ENCODE measurements around the gene PKDCC. TPM values are rescaled to one million over a fixed set of nuclear protein-coding genes. Genes with fewer than 3 reads are reported as not detected.

PKDCC gene
- total and polyA plus RNA-seq, 2 of the 13 experiments (the other 11 are each of a cell fraction or from before 2014, with no cell fraction given), result 52.6 to 58.8 TPM

- no peak for TF ChIP-seq ZNF549 (CRISPR knock-in tag; IDR thresholded peaks at IDR 0.05)
- TF ChIP-seq NFE2L1 (CRISPR knock-in tag; IDR thresholded peaks at IDR 0.05; ENCODE audit: borderline replicate concordance), result no peak
- TF ChIP-seq ZFP36L1 (CRISPR knock-in tag; IDR thresholded peaks at IDR 0.05), result no peak
- TF ChIP-seq, protein P1, sequence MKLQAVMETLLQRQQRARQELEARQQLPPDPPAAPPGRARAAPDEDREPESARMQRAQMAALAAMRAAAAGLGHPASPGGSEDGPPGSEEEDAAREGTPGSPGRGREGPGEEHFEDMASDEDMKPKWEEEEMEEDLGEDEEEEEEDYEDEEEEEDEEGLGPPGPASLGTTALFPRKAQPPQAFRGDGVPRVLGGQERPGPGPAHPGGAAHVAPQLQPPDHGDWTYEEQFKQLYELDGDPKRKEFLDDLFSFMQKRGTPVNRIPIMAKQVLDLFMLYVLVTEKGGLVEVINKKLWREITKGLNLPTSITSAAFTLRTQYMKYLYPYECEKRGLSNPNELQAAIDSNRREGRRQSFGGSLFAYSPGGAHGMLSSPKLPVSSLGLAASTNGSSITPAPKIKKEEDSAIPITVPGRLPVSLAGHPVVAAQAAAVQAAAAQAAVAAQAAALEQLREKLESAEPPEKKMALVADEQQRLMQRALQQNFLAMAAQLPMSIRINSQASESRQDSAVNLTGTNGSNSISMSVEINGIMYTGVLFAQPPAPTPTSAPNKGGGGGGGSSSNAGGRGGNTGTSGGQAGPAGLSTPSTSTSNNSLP (IDR thresholded peaks at IDR 0.05; ENCODE audit: low read depth, low read length), result no peak
- TF ChIP-seq, protein P2, sequence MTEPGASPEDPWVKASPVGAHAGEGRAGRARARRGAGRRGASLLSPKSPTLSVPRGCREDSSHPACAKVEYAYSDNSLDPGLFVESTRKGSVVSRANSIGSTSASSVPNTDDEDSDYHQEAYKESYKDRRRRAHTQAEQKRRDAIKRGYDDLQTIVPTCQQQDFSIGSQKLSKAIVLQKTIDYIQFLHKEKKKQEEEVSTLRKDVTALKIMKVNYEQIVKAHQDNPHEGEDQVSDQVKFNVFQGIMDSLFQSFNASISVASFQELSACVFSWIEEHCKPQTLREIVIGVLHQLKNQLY (CRISPR knock-in tag; IDR thresholded peaks at IDR 0.05), result no peak
- TF ChIP-seq ATF7 (IDR thresholded peaks at IDR 0.05), result no peak
- TF ChIP-seq ATF7 (CRISPR knock-in tag; IDR thresholded peaks at IDR 0.05), result no peak
- no peak for TF ChIP-seq ZIK1 (CRISPR knock-in tag; IDR thresholded peaks at IDR 0.05; ENCODE audit: borderline replicate concordance, low read depth)
- TF ChIP-seq CEBPB (IDR thresholded peaks at IDR 0.05; ENCODE audit: borderline replicate concordance, low read depth, low read length), result no peak
- no peak for TF ChIP-seq ZFY (CRISPR knock-in tag; IDR thresholded peaks at IDR 0.05)
- TF ChIP-seq ZNF326 (CRISPR knock-in tag; IDR thresholded peaks at IDR 0.05; ENCODE audit: borderline replicate concordance), result no peak
- peak; percentile 86 for TF ChIP-seq GABPB1 (CRISPR knock-in tag; IDR thresholded peaks at IDR 0.05)
- no peak for TF ChIP-seq MATR3 (CRISPR knock-in tag; IDR thresholded peaks at IDR 0.05)
- TF ChIP-seq SRF (IDR thresholded peaks at IDR 0.05; ENCODE audit: low read depth, low read length), result no peak
- TF ChIP-seq ZNF720 (CRISPR knock-in tag; IDR thresholded peaks at IDR 0.05), result no peak
- TF ChIP-seq MAF1 (CRISPR knock-in tag; IDR thresholded peaks at IDR 0.05; ENCODE audit: borderline replicate concordance), result no peak
- no peak for TF ChIP-seq KMT2B (CRISPR knock-in tag; IDR thresholded peaks at IDR 0.05)
- no peak for TF ChIP-seq ZNF674 (CRISPR knock-in tag; IDR thresholded peaks at IDR 0.05; ENCODE audit: low read depth)
- no peak for TF ChIP-seq ATAD3A (CRISPR knock-in tag; IDR thresholded peaks at IDR 0.05)
- TF ChIP-seq ZSCAN31 (CRISPR knock-in tag; IDR thresholded peaks at IDR 0.05; ENCODE audit: low read depth), result no peak
- TF ChIP-seq ZNF431 (CRISPR knock-in tag; IDR thresholded peaks at IDR 0.05; ENCODE audit: borderline replicate concordance, low read depth), result no peak
- TF ChIP-seq, protein P3, sequence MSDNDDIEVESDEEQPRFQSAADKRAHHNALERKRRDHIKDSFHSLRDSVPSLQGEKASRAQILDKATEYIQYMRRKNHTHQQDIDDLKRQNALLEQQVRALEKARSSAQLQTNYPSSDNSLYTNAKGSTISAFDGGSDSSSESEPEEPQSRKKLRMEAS (IDR thresholded peaks at IDR 0.05), result peak; percentile 86
- no peak for TF ChIP-seq XRCC5 (optimal IDR thresholded peaks at IDR 0.05; ENCODE audit: low read length)
- TF ChIP-seq NONO (IDR thresholded peaks at IDR 0.05), result no peak
- TF ChIP-seq NONO (CRISPR knock-in tag; conservative IDR thresholded peaks at IDR 0.05), result peak; percentile 55; the same call in 1 of the 2 replicates
- TF ChIP-seq, protein P4, sequence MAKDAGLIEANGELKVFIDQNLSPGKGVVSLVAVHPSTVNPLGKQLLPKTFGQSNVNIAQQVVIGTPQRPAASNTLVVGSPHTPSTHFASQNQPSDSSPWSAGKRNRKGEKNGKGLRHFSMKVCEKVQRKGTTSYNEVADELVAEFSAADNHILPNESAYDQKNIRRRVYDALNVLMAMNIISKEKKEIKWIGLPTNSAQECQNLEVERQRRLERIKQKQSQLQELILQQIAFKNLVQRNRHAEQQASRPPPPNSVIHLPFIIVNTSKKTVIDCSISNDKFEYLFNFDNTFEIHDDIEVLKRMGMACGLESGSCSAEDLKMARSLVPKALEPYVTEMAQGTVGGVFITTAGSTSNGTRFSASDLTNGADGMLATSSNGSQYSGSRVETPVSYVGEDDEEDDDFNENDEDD (CRISPR knock-in tag; IDR thresholded peaks at IDR 0.05; ENCODE audit: borderline replicate concordance), result peak; percentile 74; the same call in 1 of the 2 replicates
- no peak for TF ChIP-seq SIN3B (IDR thresholded peaks at IDR 0.05; ENCODE audit: low read length)
- TF ChIP-seq ZNF224 (CRISPR knock-in tag; IDR thresholded peaks at IDR 0.05), result no peak
- no peak for TF ChIP-seq SP2 (CRISPR knock-in tag; IDR thresholded peaks at IDR 0.05)
These were observed 6.2 kb downstream of the PKDCC start (continued) for GRCh38 chr2:42053791-42054701.

Measured in HepG2 (cell line).